Caco-2 (cell line): ENCODE data around the gene AREL1. TPM values are rescaled to one million over a fixed set of nuclear protein-coding genes. Genes with fewer than 3 reads are reported as not detected.

Source experiments
- BruUV-seq: library from RNA; stranded (reverse); fragments of 400-500 nt; replicated peaks from 2 replicates; lab custom pipeline; 2021; lab: Mats Ljungman, UMichigan
- CTCF ChIA-PET: fragments of 300-600 bp; sonication (Branson Sonifier 250); formaldehyde crosslinking; loops from one replicate; lab custom pipeline; 2022; ENCODE audit warnings: antibody characterized with exemption; lab: Charles Lee
- POLR2A ChIA-PET: fragments of 300-600 bp; sonication (Branson Sonifier 250); formaldehyde crosslinking; loops from one replicate; lab custom pipeline; 2022; ENCODE audit warnings: antibody characterized with exemption; lab: Charles Lee
- DNase-seq, 2 experiments: peaks; one replicate each; pipeline versions ENCODE4 v3.0.0 to v3.0.0-alpha.2; 2020 to 2022
- H3K27me3 ChIP-seq: replicated peaks from 2 replicates; pipeline ENCODE4 v1.6.0; 2011; ENCODE audit warnings: low read length; ENCODE audit not compliant: control insufficient read depth, insufficient read depth
- H3K36me3 ChIP-seq: 2 replicates; pipeline ENCODE4 v1.5.1; 2011; ENCODE audit warnings: low read length; ENCODE audit not compliant: control insufficient read depth, insufficient read depth
- H3K4me1 ChIP-seq: fragments of 250-450 bp; sonication (Bioruptor Pico); 2 replicates; pipeline ENCODE4 v1.5.1; 2020; ENCODE audit warnings: mild to moderate bottlenecking
- H3K4me3 ChIP-seq: 2 replicates; pipeline ENCODE4 v1.5.1; 2011; ENCODE audit warnings: low read depth, mild to moderate bottlenecking, control low read depth, low read length
- H3K9me3 ChIP-seq: fragments of 250-450 bp; sonication (Bioruptor Pico); 2 replicates; pipeline ENCODE4 v1.5.1; 2020; ENCODE audit warnings: mild to moderate bottlenecking, moderate library complexity
- H3K27ac Mint-ChIP-seq: one replicate; pipeline ENCODE4 v1.8.0; 2022; ENCODE audit warnings: mixed read lengths; ENCODE audit not compliant: unreplicated experiment
- H3K27me3 Mint-ChIP-seq: one replicate; pipeline ENCODE4 v1.8.0; 2022; ENCODE audit warnings: mixed read lengths; ENCODE audit not compliant: insufficient read depth, unreplicated experiment
- H3K36me3 Mint-ChIP-seq: one replicate; pipeline ENCODE4 v1.8.0; 2022; ENCODE audit warnings: mild to moderate bottlenecking, mixed read lengths; ENCODE audit not compliant: insufficient read depth, unreplicated experiment
- H3K4me1 Mint-ChIP-seq: one replicate; pipeline ENCODE4 v1.8.0; 2022; ENCODE audit warnings: low read depth, mixed read lengths; ENCODE audit not compliant: unreplicated experiment
- H3K4me3 Mint-ChIP-seq: one replicate; pipeline ENCODE4 v1.8.0; 2022; ENCODE audit warnings: mild to moderate bottlenecking, moderate library complexity, mixed read lengths; ENCODE audit not compliant: unreplicated experiment
- H3K9me3 Mint-ChIP-seq: one replicate; pipeline ENCODE4 v1.8.0; 2022; ENCODE audit warnings: mixed read lengths; ENCODE audit not compliant: unreplicated experiment
- CTCF ChIP-seq, 2 experiments: fragments of 200-600 bp in 1 of 2; IDR thresholded peaks; 1 replicate in 1 of 2; 2 replicates in 1 of 2; pipeline versions ENCODE4 v1.5.1 to v1.8.0; 2011 to 2022; ENCODE audit warnings: antibody characterized with exemption in 1 of 2, control low read depth in 1 of 2, inconsistent platforms in 1 of 2, low read depth in 1 of 2, low read length in 1 of 2, mild to moderate bottlenecking in 1 of 2, moderate library complexity in 1 of 2; ENCODE audit not compliant: insufficient read depth in 1 of 2, severe bottlenecking in 1 of 2, unreplicated experiment in 1 of 2
- intact Hi-C: fragments of 100-400 bp; cut with micrococcal nuclease; formaldehyde crosslinking; loops from one replicate; pipeline ENCODE4 v1.10.0; 2022; ENCODE audit not compliant: unreplicated experiment
- total RNA-seq: library from RNA; stranded (reverse); gene quantifications from 2 replicates; pipeline ENCODE4 v1.2.3, GENCODE V29; 2022

The AREL1 gene
- total RNA-seq, 1 experiment from 2014 or later: 38.0 TPM

GRCh38 chr14:74673768-74674167 lies 39.1 kb downstream of the AREL1 start:
- Mint-ChIP-seq H3K4me3 (no peak overlapping the region), H3K9me3 (no peaks in the 10 kb centered on the region), H3K36me3 (peaks cover 53% of the 10 kb centered on the region), H3K27me3 (no peaks in the 10 kb centered on the region), H3K27ac (no peak overlapping the region), H3K4me1 (no peaks in the 10 kb centered on the region)
- Histone ChIP-seq H3K9me3 (no peaks in the 10 kb centered on the region), H3K36me3 (peaks cover 4% of the 10 kb centered on the region), H3K27me3 (no peaks in the 10 kb centered on the region), H3K4me3 (no peak overlapping the region), H3K4me1 (no peaks in the 10 kb centered on the region)
- POLR2A ChIA-PET: no interaction called here
- BruUV-seq: no TSS peak
- no peak for DNase-seq
- CTCF ChIA-PET: interaction anchor here (0.6 kb wide), 1 partner anchor 1418 kb away, joined by 3 read pairs; no protein-coding TSS in a partner anchor
- intact Hi-C loops: no loop called here
- no peak for TF ChIP-seq CTCF (IDR thresholded peaks at IDR 0.05; ENCODE audit: insufficient read depth in 1 of 2, low read depth in 1 of 2, low read length in 1 of 2, severe bottlenecking in 1 of 2, unreplicated experiment in 1 of 2)

GRCh38 chr14:74671789-74672188 lies 41.1 kb downstream of the AREL1 start:
- intact Hi-C loops: no loop called here
- H3K36me3 ChIP-seq: peaks cover 4% of the 10 kb centered on the region
- Mint-ChIP-seq H3K4me3 (no peak overlapping the region), H3K36me3 (peaks cover 43% of the 10 kb centered on the region), H3K9me3 (no peaks in the 10 kb centered on the region), H3K27ac (no peak overlapping the region), H3K27me3 (no peaks in the 10 kb centered on the region), H3K4me1 (no peaks in the 10 kb centered on the region)
- DNase-seq: no peak
- ChIA-PET CTCF (no interaction called here), POLR2A (no interaction called here)
- H3K9me3 ChIP-seq: no peaks in the 10 kb centered on the region
- no TSS peak for BruUV-seq
- H3K4me3 ChIP-seq: no peak overlapping the region
- no peaks in the 10 kb centered on the region for H3K4me1 ChIP-seq
- no peak for TF ChIP-seq CTCF (IDR thresholded peaks at IDR 0.05; ENCODE audit: insufficient read depth in 1 of 2, low read depth in 1 of 2, low read length in 1 of 2, severe bottlenecking in 1 of 2, unreplicated experiment in 1 of 2)
- H3K27me3 ChIP-seq: no peaks in the 10 kb centered on the region

GRCh38 chr14:74670726-74671411 lies 42.0 kb downstream of the AREL1 start:
- ChIA-PET CTCF (no interaction called here), POLR2A (no interaction called here)
- Mint-ChIP-seq H3K36me3 (peaks cover 46% of the 10 kb centered on the region), H3K27me3 (no peaks in the 10 kb centered on the region), H3K27ac (no peak overlapping the region), H3K4me3 (no peak overlapping the region), H3K4me1 (no peaks in the 10 kb centered on the region), H3K9me3 (no peaks in the 10 kb centered on the region)
- TF ChIP-seq CTCF (IDR thresholded peaks at IDR 0.05; ENCODE audit: insufficient read depth in 1 of 2, low read depth in 1 of 2, low read length in 1 of 2, severe bottlenecking in 1 of 2, unreplicated experiment in 1 of 2): no peak
- no peaks in the 10 kb centered on the region for H3K4me1 ChIP-seq
- H3K36me3 ChIP-seq: peaks cover 4% of the 10 kb centered on the region
- H3K4me3 ChIP-seq: no peak overlapping the region
- H3K27me3 ChIP-seq: no peaks in the 10 kb centered on the region
- no TSS peak for BruUV-seq
- intact Hi-C loops: no loop called here
- no peak for DNase-seq
- no peaks in the 10 kb centered on the region for H3K9me3 ChIP-seq
